Esophagus muscularis mucosa (tissue), 4 donors: Measurements from ENCODE around the gene SH2D5.

Source experiments
- CTCF ChIP-seq, 3 experiments: fragments of 200-600 bp in 2 of 3; fragments of 450-650 bp in 1 of 3; sonication (generic) in 2 of 3; IDR thresholded peaks; one replicate each; pipeline ENCODE4 v1.5.1; 2017 to 2019; ENCODE audit warnings: antibody characterized with exemption in 3 of 3, mild to moderate bottlenecking in 2 of 3, moderate library complexity in 1 of 3
- EP300 ChIP-seq: sonication (generic); formaldehyde crosslinking; IDR thresholded peaks from one replicate; pipeline ENCODE4 v1.6.1; 2017; ENCODE audit warnings: antibody characterized with exemption
- POLR2A ChIP-seq: fragments of 450-650 bp; IDR thresholded peaks from one replicate; pipeline ENCODE4 v1.6.1; 2017; ENCODE audit warnings: antibody characterized with exemption, moderate library complexity, mild to moderate bottlenecking, low read depth
- POLR2AphosphoS5 ChIP-seq, 2 donors: sonication (generic); formaldehyde crosslinking; IDR thresholded peaks; one replicate each; pipeline ENCODE4 v1.6.1; 2017; ENCODE audit warnings: antibody characterized with exemption in 2 of 2

GRCh38 chr1:20730690-20731056 is 1.8 kb downstream of the SH2D5 start:
- TF ChIP-seq EP300 (no peak), POLR2A (no peak), CTCF (IDR thresholded peaks at IDR 0.05) (no peak), POLR2AphosphoS5 (IDR thresholded peaks at IDR 0.05) (no peak)
